H1 (cell line): Measurements from ENCODE around the gene LIMS1. TPM values are rescaled to one million over a fixed set of nuclear protein-coding genes. Genes with fewer than 3 reads are reported as not detected.

Source experiments
- CTCF ChIA-PET: fragments of 300-600 bp; sonication (Branson Sonifier 250); formaldehyde crosslinking; loops from one replicate; lab custom pipeline; 2021; ENCODE audit not compliant: partially characterized antibody; lab: Charles Lee
- POLR2A ChIA-PET: fragments of 300-600 bp; sonication (Branson Sonifier 250); formaldehyde crosslinking; loops from one replicate; lab custom pipeline; 2021; ENCODE audit warnings: inconsistent platforms; ENCODE audit not compliant: partially characterized antibody; lab: Charles Lee
- DNase-seq, 2 experiments: peaks; one replicate each; pipeline versions ENCODE4 v3.0.0 to v3.0.0-alpha.2; 2010 to 2022; ENCODE audit warnings: low spot score in 2 of 2, low read depth in 1 of 2, mixed read lengths in 1 of 2
- FAIRE-seq: peaks from 2 replicates; lab custom pipeline; 2011; peaks lifted over from hg19 to GRCh38; lab: Jason Lieb, UNC
- H2AFZ ChIP-seq: 2 replicates; pipeline ENCODE4 v1.8.1; 2012; ENCODE audit warnings: low read length, inconsistent platforms
- H2AK5ac ChIP-seq: 2 replicates; pipeline ENCODE4 v1.6.1; 2013; ENCODE audit warnings: low read depth, low read length
- H2BK120ac ChIP-seq: replicated peaks from 2 replicates; pipeline ENCODE3; 2013; ENCODE audit warnings: low read depth, low read length, inconsistent platforms
- H2BK12ac ChIP-seq: 2 replicates; pipeline ENCODE4 v1.6.1; 2013; ENCODE audit warnings: low read depth, low read length
- H2BK15ac ChIP-seq: 2 replicates; pipeline ENCODE4 v1.6.1; 2013; ENCODE audit warnings: low read length
- H2BK20ac ChIP-seq: 2 replicates; pipeline ENCODE4 v1.6.1; 2013; ENCODE audit warnings: low read length
- H2BK5ac ChIP-seq: 2 replicates; pipeline ENCODE4 v1.6.1; 2013; ENCODE audit warnings: low read depth, low read length
- H3K14ac ChIP-seq: 2 replicates; pipeline ENCODE4 v1.6.1; 2013; ENCODE audit warnings: inconsistent platforms; ENCODE audit not compliant: insufficient read length
- H3K18ac ChIP-seq: 2 replicates; pipeline ENCODE4 v1.6.1; 2013; ENCODE audit warnings: low read length; ENCODE audit errors: extremely low read depth
- H3K23ac ChIP-seq: 2 replicates; pipeline ENCODE4 v1.6.1; 2013; ENCODE audit warnings: inconsistent platforms; ENCODE audit not compliant: insufficient read length
- H3K23me2 ChIP-seq: 2 replicates; pipeline ENCODE4 v1.6.1; 2013; ENCODE audit warnings: low read depth, low read length
- H3K27ac ChIP-seq: 2 replicates; pipeline ENCODE4 v1.6.1; 2011; ENCODE audit warnings: low read depth, low read length, inconsistent platforms
- H3K27me3 ChIP-seq, 4 experiments: replicated peaks in 1 of 4; 1 replicate in 1 of 4; 2 replicates in 3 of 4; pipeline versions ENCODE4 v1.6.1 to v1.8.1; 2011 to 2013; ENCODE audit warnings: low read length in 3 of 4, mild to moderate bottlenecking in 3 of 4, inconsistent platforms in 2 of 4, mixed read lengths in 2 of 4, moderate library complexity in 1 of 4; ENCODE audit not compliant: control insufficient read depth in 3 of 4, insufficient read depth in 3 of 4; ENCODE audit errors: extremely low read depth in 1 of 4
- H3K36me3 ChIP-seq, 4 experiments: 2 replicates each; pipeline versions ENCODE4 v1.6.1 to v1.8.1; 2011 to 2013; ENCODE audit warnings: mild to moderate bottlenecking in 4 of 4, low read length in 3 of 4, moderate library complexity in 2 of 4, control low read depth in 1 of 4, inconsistent platforms in 1 of 4; ENCODE audit not compliant: insufficient read depth in 4 of 4, control insufficient read depth in 2 of 4
- H3K4ac ChIP-seq: replicated peaks from 2 replicates; pipeline ENCODE3; 2013; ENCODE audit warnings: low read length, low read depth, mixed read lengths, inconsistent platforms; ENCODE audit not compliant: insufficient read length
- H3K4me1 ChIP-seq, 4 experiments: replicated peaks in 1 of 4; 1 replicate in 1 of 4; 2 replicates in 3 of 4; pipeline versions ENCODE4 v1.6.1 to v1.8.1; 2011 to 2013; ENCODE audit warnings: low read length in 3 of 4, inconsistent platforms in 2 of 4, mixed read lengths in 1 of 4; ENCODE audit not compliant: insufficient read depth in 4 of 4, control insufficient read depth in 3 of 4
- H3K4me2 ChIP-seq, 2 experiments: 2 replicates each; pipeline versions ENCODE4 v1.6.1 to v1.8.1; 2011 to 2013; ENCODE audit warnings: low read depth in 2 of 2, low read length in 2 of 2, control low read depth in 1 of 2, inconsistent platforms in 1 of 2, mild to moderate bottlenecking in 1 of 2; ENCODE audit not compliant: insufficient read depth in 1 of 2
- H3K4me3 ChIP-seq, 4 experiments: fragments of 200-600, 300-600 bp in 1 of 4; sonication (generic), shearing (Covaris generic), sonication (Bioruptor Twin) in 1 of 4; 2 replicates each; pipeline versions ENCODE4 v1.5.1 to v1.8.1; 2011 to 2016; ENCODE audit warnings: low read length in 4 of 4, low read depth in 3 of 4, control low read depth in 2 of 4, inconsistent platforms in 2 of 4, mild to moderate bottlenecking in 2 of 4, mixed read lengths in 1 of 4, moderate library complexity in 1 of 4; ENCODE audit not compliant: insufficient read depth in 2 of 4; ENCODE audit errors: extremely low read depth in 1 of 4
- H3K56ac ChIP-seq: replicated peaks from 2 replicates; pipeline ENCODE3; 2013; ENCODE audit warnings: low read depth, mild to moderate bottlenecking, mixed read lengths, low read length, inconsistent platforms; ENCODE audit not compliant: insufficient read length
- H3K79me1 ChIP-seq: 2 replicates; pipeline ENCODE4 v1.6.1; 2013; ENCODE audit warnings: low read depth, low read length, control low read depth
- H3K79me2 ChIP-seq, 2 experiments: 2 replicates each; pipeline versions ENCODE4 v1.6.1 to v1.8.1; 2012 to 2013; ENCODE audit warnings: low read length in 2 of 2, mild to moderate bottlenecking in 2 of 2, inconsistent platforms in 1 of 2; ENCODE audit not compliant: insufficient read depth in 2 of 2, control insufficient read depth in 1 of 2
- H3K9ac ChIP-seq, 4 experiments: replicated peaks in 1 of 4; 1 replicate in 1 of 4; 2 replicates in 3 of 4; pipeline versions ENCODE4 v1.6.1 to v1.8.1; 2011 to 2013; ENCODE audit warnings: low read depth in 3 of 4, low read length in 3 of 4, control low read depth in 2 of 4, mild to moderate bottlenecking in 2 of 4, moderate library complexity in 2 of 4, inconsistent platforms in 1 of 4; ENCODE audit errors: extremely low read depth in 1 of 4
- H3K9me3 ChIP-seq, 2 experiments: 2 replicates each; pipeline versions ENCODE4 v1.6.1 to v1.8.1; 2012 to 2013; ENCODE audit warnings: mild to moderate bottlenecking in 2 of 2, moderate library complexity in 2 of 2, control low read depth in 1 of 2, inconsistent platforms in 1 of 2, low read depth in 1 of 2, low read length in 1 of 2, mixed read lengths in 1 of 2; ENCODE audit not compliant: insufficient read depth in 2 of 2
- H4K20me1 ChIP-seq, 2 experiments: replicated peaks in 1 of 2; 2 replicates each; pipeline versions ENCODE3 to v1.8.1; 2011 to 2013; ENCODE audit warnings: inconsistent platforms in 2 of 2, low read length in 2 of 2, mild to moderate bottlenecking in 1 of 2; ENCODE audit not compliant: insufficient read depth in 2 of 2, control insufficient read depth in 1 of 2
- H4K5ac ChIP-seq: 2 replicates; pipeline ENCODE4 v1.6.1; 2013; ENCODE audit warnings: low read length, low read depth, mixed read lengths, inconsistent platforms; ENCODE audit not compliant: insufficient read length
- H4K8ac ChIP-seq: 2 replicates; pipeline ENCODE4 v1.8.0; 2013; ENCODE audit warnings: mild to moderate bottlenecking, moderate library complexity, low read length, inconsistent platforms; ENCODE audit not compliant: insufficient read depth; ENCODE audit errors: extremely low read depth
- H4K91ac ChIP-seq: replicated peaks from 2 replicates; pipeline ENCODE3; 2013; ENCODE audit warnings: low read length, mixed read lengths, inconsistent platforms; ENCODE audit not compliant: insufficient read length
- FOSL1 ChIP-seq: IDR thresholded peaks from 2 replicates; pipeline ENCODE4 v1.6.1; 2011; ENCODE audit warnings: mild to moderate bottlenecking, low read depth, low read length, moderate library complexity; ENCODE audit not compliant: insufficient read depth
- KDM5A ChIP-seq: fragments of 200-600 bp; IDR thresholded peaks from 2 replicates; pipeline ENCODE4 v1.7.1; 2012; ENCODE audit warnings: mild to moderate bottlenecking, low read length, inconsistent platforms, mixed read lengths
- RFX5 ChIP-seq: IDR thresholded peaks from 2 replicates; pipeline ENCODE4 v1.6.1; 2011; ENCODE audit warnings: low read depth, low read length, improper control_type of control experiment, borderline replicate concordance
- SP1 ChIP-seq: IDR thresholded peaks from 2 replicates; pipeline ENCODE4 v1.6.1; 2011; ENCODE audit warnings: low read depth, low read length
- WGBS, 2 experiments: shearing (Covaris generic) in 1 of 2; methylation state at CpG; one replicate each; pipeline versions ENCODE4 v1.1.6 to v1.1.7; 2013 to 2015; ENCODE audit warnings: low lambda C conversion rate in 2 of 2, mixed read lengths in 2 of 2, inconsistent platforms in 1 of 2, low coverage in 1 of 2, missing lambda C conversion rate in 1 of 2; ENCODE audit not compliant: insufficient replicate concordance in 2 of 2, insufficient coverage in 1 of 2, insufficient read length in 1 of 2; ENCODE audit errors: extremely low coverage in 1 of 2, missing lambda C conversion rate in 1 of 2; 5-methylcytosine and 5-hydroxymethylcytosine counted together
- polyA plus RNA-seq, 7 experiments: library from polyadenylated mRNA; depleted of rRNA in 3 of 7; stranded (reverse) in 5 of 7; unstranded in 2 of 7; fragments of >200 nt in 5 of 7; fragments of 200-250 nt in 2 of 7; gene quantifications; 1 replicate in 5 of 7; 2 replicates in 1 of 7; 4 replicates in 1 of 7; pipeline versions ENCODE4 v1.2.1 to v1.2.3, GENCODE V29; 2011 to 2013; ENCODE audit warnings: missing spikeins in 2 of 7, mixed read lengths in 2 of 7
- total RNA-seq: library from RNA; stranded (reverse); fragmentation: NEBNext Ultra II Directional; extraction: Animal tissue kit (Norgen Biotek cat#: 25700); gene quantifications from 2 replicates; pipeline ENCODE4 v1.2.1, GENCODE V29; 2021

Gene LIMS1
- total and polyA plus RNA-seq, 2 of the 8 experiments (the other 6 are each of a cell fraction or from before 2014, with no cell fraction given), result 24.1 to 36.7 TPM

- no peak overlapping the region for H3K27ac ChIP-seq
- no peak for DNase-seq
- WGBS, 2 experiments, result 95% methylated on average over 5 of the region's 5 CpGs; no CpG with 5 or more reads in 1 of the 2 experiments
- TF ChIP-seq KDM5A (no peak), SP1 (no peak), FOSL1 (no peak), RFX5 (no peak)
These were observed 77.9 kb downstream of the LIMS1 start for GRCh38 chr2:108612153-108612513.

More at GRCh38 chr2:108612153-108612513, 77.9 kb downstream of the LIMS1 start:
- Histone ChIP-seq H2BK120ac (no peak overlapping the region), H4K20me1 (no peaks in the 10 kb centered on the region), H3K79me2 (peaks cover 0 to 6% of the 10 kb centered on the region in 2 experiments; a peak in 1 of 4 replicates), H3K9ac (peak overlapping the region in 1 of 4 experiments; percentile 28; a peak in 1 of 7 replicates), H3K4me3 (no peak overlapping the region), H3K4me2 (no peak overlapping the region), H4K5ac (no peak overlapping the region), H2BK5ac (no peak overlapping the region), H3K36me3 (no peaks in the 10 kb centered on the region), H2BK15ac (no peak overlapping the region), H3K79me1 (peaks cover 2% of the 10 kb centered on the region; the same call in 1 of the 2 replicates), H3K27me3 (no peaks in the 10 kb centered on the region), H2AK5ac (peak overlapping the region; percentile 78; the same call in 1 of the 2 replicates), H3K4ac (no peak overlapping the region), H3K23me2 (no peaks in the 10 kb centered on the region), H3K4me1 (peaks cover 0 to 7% (median 2%) of the 10 kb centered on the region in 4 experiments; a peak in 2 of 7 replicates), H3K14ac (no peak overlapping the region), H2BK12ac (no peak overlapping the region), H2BK20ac (no peak overlapping the region), H2AFZ (no peak overlapping the region), H3K23ac (no peak overlapping the region), H4K8ac (no peak overlapping the region), H3K18ac (no peak overlapping the region), H3K9me3 (no peaks in the 10 kb centered on the region), H4K91ac (no peak overlapping the region), H3K56ac (no peak overlapping the region)
- ChIA-PET POLR2A (interaction anchor here (0.9 kb wide), 1 partner anchor 9 kb away, joined by 3 read pairs; no protein-coding TSS in a partner anchor), CTCF (interaction anchor here (1.4 to 7.0 kb wide), 3 partner anchors 9 to 23 kb away, joined by 4 to 109 read pairs (median 6); no protein-coding TSS in a partner anchor)
- FAIRE-seq, result no peak
